Heart right ventricle (tissue), 16 donors: ENCODE data around the gene CAMSAP1. TPM values are rescaled to one million over a fixed set of nuclear protein-coding genes. Genes with fewer than 3 reads are reported as not detected.
"Not testable (repeated sequence)": the region's sequence is repeated elsewhere in the genome, so short reads cannot be mapped to it uniquely, and the experiment has no call there.

Experiments
- ATAC-seq, 8 donors: fragments of 200-7000 bp; cut with Tn5 transposase; one replicate each; pipeline ENCODE4 v1.9.1; 2020; ENCODE audit warnings: mild to moderate bottlenecking in 8 of 8, moderate library complexity in 8 of 8, moderate number of reproducible peaks in 1 of 8
- DNase-seq, 2 donors: peaks; one replicate each; pipeline ENCODE4 v3.0.0-alpha.2; 2020
- H3K27ac ChIP-seq, 10 donors: fragments of 200-600 bp; sonication (generic) in 2 of 10; one replicate each; pipeline versions ENCODE4 v1.5.0 to v1.8.0; 2020 to 2022; ENCODE audit warnings: mild to moderate bottlenecking in 3 of 10
- H3K27me3 ChIP-seq, 7 donors: fragments of 200-600 bp; one replicate each; pipeline ENCODE4 v1.8.0; 2021 to 2022; ENCODE audit warnings: mild to moderate bottlenecking in 2 of 7
- H3K36me3 ChIP-seq, 9 donors: fragments of 200-600 bp; sonication (generic) in 1 of 9; one replicate each; pipeline versions ENCODE4 v1.5.0 to v1.8.0; 2020 to 2022; ENCODE audit warnings: mild to moderate bottlenecking in 2 of 9
- H3K4me1 ChIP-seq, 9 donors: fragments of 200-600 bp; sonication (generic) in 1 of 9; one replicate each; pipeline versions ENCODE4 v1.5.0 to v1.8.0; 2020 to 2022; ENCODE audit warnings: mild to moderate bottlenecking in 4 of 9
- H3K4me3 ChIP-seq, 10 donors: fragments of 200-600 bp; sonication (generic) in 2 of 10; one replicate each; pipeline versions ENCODE4 v1.5.0 to v1.8.0; 2020 to 2022; ENCODE audit warnings: mild to moderate bottlenecking in 7 of 10, moderate library complexity in 2 of 10
- H3K9me3 ChIP-seq, 11 donors: fragments of 200-600 bp in 10 of 11; sonication (generic) in 2 of 11; one replicate each; pipeline versions ENCODE4 v1.5.0 to v1.8.0; 2013 to 2022; ENCODE audit warnings: mild to moderate bottlenecking in 2 of 11, control low read depth in 1 of 11, moderate library complexity in 1 of 11
- CTCF ChIP-seq, 9 donors: fragments of 200-600 bp; sonication (generic) in 2 of 9; IDR thresholded peaks; one replicate each; pipeline versions ENCODE4 v1.5.0 to v1.8.0; 2021 to 2022; ENCODE audit warnings: antibody characterized with exemption in 9 of 9, mild to moderate bottlenecking in 5 of 9, moderate library complexity in 1 of 9
- WGBS, 2 donors: extraction: QIAGEN DNeasy Blood & Tissue Kit; methylation state at CpG; one replicate each; pipeline ENCODE4 v1.1.7; 2013; ENCODE audit warnings: inconsistent platforms in 1 of 2; 5-methylcytosine and 5-hydroxymethylcytosine counted together
- intact Hi-C, 10 donors: fragments of 100-400 bp; cut with DNase I; formaldehyde crosslinking; loops; one replicate each; pipeline versions ENCODE4 v1.11.1 to v1.14.2; 2022
- polyA plus RNA-seq, 2 donors: library from polyadenylated mRNA; stranded (reverse); fragments of 200-250 nt; gene quantifications; one replicate each; pipeline ENCODE4 v1.2.3, GENCODE V29; 2013
- total RNA-seq, 10 donors: library from RNA; stranded (reverse); fragmentation: NEBNext Ultra II Directional in 3 of 10; extraction: Animal tissue kit (Norgen Biotek cat#: 25700) in 3 of 10; gene quantifications; one replicate each; pipeline versions ENCODE4 v1.2.1 to v1.2.4, GENCODE V29; 2021 to 2023
- donor health status: Arrhythmogenic right ventricular cardiomyopathy.
- donor health status: ischemic (EF 13 %, LVEDD 7.1; RV severe dilation, severe dysfunction).
- donor health status: healthy with polysubstance abuse.
- donor health status: DM: no; HTN: yes; CAD: no.
- donor health status: DM: no; HTN: no; CAD: no.
- donor health status: ischemic (EF 25% LVEDD 6.9; RV normal size, moderate dysfunction).
- donor health status: ischemic (EF 25% LVEDD 5.7; RV mildly dilated, moderate dysfunction).
- donor health status: healthy.
- donor health status: DM: yes; HTN: yes; CAD: no.
- donor health status: Ischemic cardiomyopathy.
- donor health status: ischemic (EF 35%, LVEDD 5.7; RV mildly dilated, moderate dysfunction).
- donor health status: nonischemic (EF 11% LVEDD 7.7; RV severe dilation, severe dysfunction).
- donor health status: DM: yes; HTN: yes; CAD: no.
- donor health status: PGD.
- donor health status: ischemic (EF 29% LVEDD 5.4; RV normal size, mild dysfunction).
- donor health status: nonischemic (EF 23%, LVEDD 6.1; RV moderate dilation, normal function).

The CAMSAP1 gene
- total and polyA plus RNA-seq, 12 donors, result 6.7 to 25.0 (median 19.4) TPM

- peaks cover 0 to 100% (median 60%) of the 10 kb centered on the region in 9 donors for H3K36me3 ChIP-seq
- DNase-seq, result no peak
These were observed 39.1 kb upstream of the CAMSAP1 start for GRCh38 chr9:135946392-135946994.

DNA sequence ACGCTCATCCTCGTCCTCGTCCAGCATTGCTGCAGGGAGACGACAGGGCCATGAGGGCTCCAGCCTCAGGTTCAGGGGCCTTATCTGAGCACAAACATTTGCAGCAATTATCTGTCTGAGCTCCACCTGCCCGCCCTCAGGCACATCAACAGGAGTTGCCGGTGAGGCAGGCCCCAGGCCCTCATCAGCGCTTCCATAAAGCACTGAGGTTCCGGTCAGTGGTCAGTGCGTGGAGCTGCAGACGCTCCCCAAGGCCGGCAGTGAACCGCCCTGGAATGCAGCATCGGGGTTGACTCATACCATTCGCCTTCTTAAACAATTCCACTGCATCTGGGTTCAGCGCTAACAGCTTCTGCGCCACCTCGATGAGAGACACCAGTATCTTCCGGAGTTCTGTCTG lies 38.6 kb upstream of the CAMSAP1 start:
- no peak for TF ChIP-seq CTCF (IDR thresholded peaks at IDR 0.05)
- Histone ChIP-seq H3K27ac (no peak overlapping the region), H3K27me3 (no peaks in the 10 kb centered on the region), H3K36me3 (peaks cover 0 to 100% (median 60%) of the 10 kb centered on the region in 9 donors), H3K4me1 (peaks cover 3 to 26% (median 10%) of the 10 kb centered on the region in 9 donors), H3K9me3 (no peaks in the 10 kb centered on the region), H3K4me3 (no peak overlapping the region)
- ATAC-seq (no peak), DNase-seq (no peak)
- intact Hi-C loops, result loop anchor here in 1 of 10 donors (5.0 kb wide), 1 partner anchor 34 kb away; no protein-coding TSS in a partner anchor
- 92 to 93% methylated on average over 18 of the region's 18 CpGs for WGBS, 2 donors

More at GRCh38 chr9:135946392-135946994, 39.1 kb upstream of the CAMSAP1 start:
- peaks cover 1 to 21% (median 9%) of the 10 kb centered on the region in 9 donors for H3K4me1 ChIP-seq
- no peak overlapping the region for H3K4me3 ChIP-seq
- no peak overlapping the region for H3K27ac ChIP-seq
- whole genome bisulfite sequencing, 2 donors, result 82 to 84% methylated on average over 14 of the region's 14 CpGs
- H3K9me3 ChIP-seq, result no peaks in the 10 kb centered on the region
- intact Hi-C loops, result loop anchor here in 1 of 10 donors (5.0 kb wide), 1 partner anchor 34 kb away; no protein-coding TSS in a partner anchor
- TF ChIP-seq CTCF (IDR thresholded peaks at IDR 0.05), result no peak
- no peaks in the 10 kb centered on the region for H3K27me3 ChIP-seq
- ATAC-seq, result peak in 4 of 8 donors; percentile 8 to 67 (median 46)

GRCh38 chr9:135944444-135945252 lies 37.3 kb upstream of the CAMSAP1 start:
- Histone ChIP-seq H3K36me3 (peaks cover 0 to 99% (median 57%) of the 10 kb centered on the region in 9 donors), H3K27me3 (no peaks in the 10 kb centered on the region), H3K4me3 (no peak overlapping the region), H3K9me3 (no peaks in the 10 kb centered on the region), H3K4me1 (peaks cover 3 to 31% (median 14%) of the 10 kb centered on the region in 9 donors), H3K27ac (no peak overlapping the region)
- intact Hi-C loops, result loop anchor here in 3 of 10 donors (5.0 kb wide), 2 partner anchors 32 to 37 kb away; partner anchors contain the start of gene CAMSAP1 (in 2 of the 3)
- no peak for ATAC-seq
- 90% methylated on average over 36 of the region's 36 CpGs for WGBS, 2 donors
- no peak for TF ChIP-seq CTCF (IDR thresholded peaks at IDR 0.05)
- DNase-seq, result no peak

DNA sequence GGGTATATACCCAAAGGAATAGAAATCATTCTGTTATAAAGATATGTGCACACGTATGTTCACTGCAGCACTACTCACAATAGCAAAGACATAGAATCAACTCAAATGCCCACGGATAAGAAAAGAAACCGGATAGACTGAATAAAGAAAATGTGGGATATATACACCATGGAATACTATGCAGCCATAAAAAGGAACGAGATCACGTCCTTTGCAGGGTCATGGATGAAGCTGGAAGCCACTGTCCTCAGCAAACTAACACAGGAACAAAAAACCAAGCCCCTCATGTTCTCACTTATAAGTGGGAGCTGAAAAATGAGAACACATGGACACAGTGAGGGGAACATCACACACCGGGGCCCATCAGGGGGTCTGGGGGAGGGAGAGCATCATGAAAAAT lies 36.3 kb upstream of the CAMSAP1 start:
- H3K27ac ChIP-seq, H3K9me3 ChIP-seq, ATAC-seq, DNase-seq, H3K4me3 ChIP-seq, H3K27me3 ChIP-seq: not testable (repeated sequence)
- Histone ChIP-seq H3K36me3 (peaks cover 0 to 97% (median 53%) of the 10 kb centered on the region in 9 donors), H3K4me1 (peaks cover 3 to 26% (median 14%) of the 10 kb centered on the region in 9 donors)
- WGBS, 2 donors, result 97 to 98% methylated on average over 6 of the region's 6 CpGs
- intact Hi-C loops, result loop anchor here in 2 of 10 donors (5.0 kb wide), 1 partner anchor 36 kb away; the partner anchor contains the start of gene CAMSAP1 (in 2 of the 2)
